KMS-11 (cell line): Measurements from ENCODE around the gene MYO18B.

Source experiments
- H2AFZ ChIP-seq: fragments of 200-600 bp; sonication (generic); 2 replicates; pipeline ENCODE4 v1.6.1; 2016; ENCODE audit warnings: antibody characterized with exemption, mixed run types, low read depth
- H3K27ac ChIP-seq: fragments of 200-600 bp; sonication (generic); 2 replicates; pipeline ENCODE4 v1.6.1; 2016; ENCODE audit warnings: mild to moderate bottlenecking, mixed run types
- H3K27me3 ChIP-seq: fragments of 200-600 bp; sonication (generic); 2 replicates; pipeline ENCODE4 v1.6.1; 2017; ENCODE audit warnings: mild to moderate bottlenecking, low read depth, mixed run types, moderate library complexity; ENCODE audit not compliant: insufficient read depth
- H3K36me3 ChIP-seq: fragments of 200-600 bp; sonication (generic); 2 replicates; pipeline ENCODE4 v1.6.1; 2017; ENCODE audit warnings: mild to moderate bottlenecking, mixed run types; ENCODE audit not compliant: insufficient read depth
- H3K4me1 ChIP-seq: fragments of 200-600 bp; sonication (generic); 2 replicates; pipeline ENCODE4 v1.6.1; 2016; ENCODE audit warnings: mild to moderate bottlenecking, low read depth, mixed run types; ENCODE audit not compliant: poor library complexity, severe bottlenecking
- H3K4me2 ChIP-seq: fragments of 200-600 bp; sonication (generic); 2 replicates; pipeline ENCODE4 v1.7.0; 2016; ENCODE audit warnings: mild to moderate bottlenecking, mixed run types
- H3K4me3 ChIP-seq: fragments of 200-600 bp; sonication (generic); IDR thresholded peaks from 2 replicates; pipeline ENCODE4 v1.6.1; 2017; ENCODE audit warnings: low read depth, low read length, mixed read lengths; ENCODE audit not compliant: insufficient read depth
- H3K79me2 ChIP-seq: fragments of 200-600 bp; sonication (generic); 2 replicates; pipeline ENCODE4 v1.6.1; 2016; ENCODE audit warnings: low read depth, mixed run types; ENCODE audit not compliant: insufficient read depth
- H3K9ac ChIP-seq: fragments of 200-600 bp; sonication (generic); 2 replicates; pipeline ENCODE4 v1.6.1; 2016; ENCODE audit warnings: mild to moderate bottlenecking, mixed run types
- H4K20me1 ChIP-seq: fragments of 200-600 bp; sonication (generic); 2 replicates; pipeline ENCODE4 v1.6.1; 2016; ENCODE audit warnings: mild to moderate bottlenecking, mixed run types; ENCODE audit not compliant: insufficient read depth
- TF ChIP-seq, protein P1 (sequence below): fragments of 200-600 bp; sonication (generic); conservative IDR thresholded peaks from 2 replicates; pipeline ENCODE4 v1.6.1; 2017; ENCODE audit warnings: low read depth, mild to moderate bottlenecking, antibody characterized with exemption, low read length, moderate library complexity, mixed read lengths

Gene MYO18B

DNA sequence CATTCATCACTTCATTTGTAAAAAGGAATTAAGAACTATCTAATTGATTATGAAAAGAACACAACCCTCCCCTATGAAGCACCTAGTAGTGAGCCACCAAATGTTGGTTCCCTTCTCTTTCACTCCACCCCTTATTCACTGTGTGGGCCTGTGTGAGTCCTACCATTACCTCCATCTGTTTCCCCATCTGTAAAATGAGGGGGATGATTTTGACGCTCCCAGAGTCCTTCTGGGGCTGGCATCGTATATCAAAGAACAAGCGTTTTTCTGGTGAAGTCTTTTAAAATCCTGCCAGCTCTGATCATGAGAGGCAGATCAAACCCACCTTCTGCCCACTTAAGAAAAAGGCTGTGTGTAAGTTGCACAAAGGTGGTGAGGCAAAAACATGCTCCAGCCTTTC is 330.6 kb downstream of the MYO18B start:
- no peak overlapping the region for H3K9ac ChIP-seq
- H3K27ac ChIP-seq, result no peak overlapping the region
- no peak overlapping the region for H2AFZ ChIP-seq
- TF ChIP-seq, protein P1, sequence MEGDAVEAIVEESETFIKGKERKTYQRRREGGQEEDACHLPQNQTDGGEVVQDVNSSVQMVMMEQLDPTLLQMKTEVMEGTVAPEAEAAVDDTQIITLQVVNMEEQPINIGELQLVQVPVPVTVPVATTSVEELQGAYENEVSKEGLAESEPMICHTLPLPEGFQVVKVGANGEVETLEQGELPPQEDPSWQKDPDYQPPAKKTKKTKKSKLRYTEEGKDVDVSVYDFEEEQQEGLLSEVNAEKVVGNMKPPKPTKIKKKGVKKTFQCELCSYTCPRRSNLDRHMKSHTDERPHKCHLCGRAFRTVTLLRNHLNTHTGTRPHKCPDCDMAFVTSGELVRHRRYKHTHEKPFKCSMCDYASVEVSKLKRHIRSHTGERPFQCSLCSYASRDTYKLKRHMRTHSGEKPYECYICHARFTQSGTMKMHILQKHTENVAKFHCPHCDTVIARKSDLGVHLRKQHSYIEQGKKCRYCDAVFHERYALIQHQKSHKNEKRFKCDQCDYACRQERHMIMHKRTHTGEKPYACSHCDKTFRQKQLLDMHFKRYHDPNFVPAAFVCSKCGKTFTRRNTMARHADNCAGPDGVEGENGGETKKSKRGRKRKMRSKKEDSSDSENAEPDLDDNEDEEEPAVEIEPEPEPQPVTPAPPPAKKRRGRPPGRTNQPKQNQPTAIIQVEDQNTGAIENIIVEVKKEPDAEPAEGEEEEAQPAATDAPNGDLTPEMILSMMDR, result no peak
- H3K27me3 ChIP-seq, result no peaks in the 10 kb centered on the region
- H3K4me1 ChIP-seq, result no peaks in the 10 kb centered on the region
- no peaks in the 10 kb centered on the region for H4K20me1 ChIP-seq
- no peak overlapping the region for H3K4me3 ChIP-seq
- H3K4me2 ChIP-seq, result no peak overlapping the region
- H3K79me2 ChIP-seq, result no peaks in the 10 kb centered on the region
- no peaks in the 10 kb centered on the region for H3K36me3 ChIP-seq

DNA sequence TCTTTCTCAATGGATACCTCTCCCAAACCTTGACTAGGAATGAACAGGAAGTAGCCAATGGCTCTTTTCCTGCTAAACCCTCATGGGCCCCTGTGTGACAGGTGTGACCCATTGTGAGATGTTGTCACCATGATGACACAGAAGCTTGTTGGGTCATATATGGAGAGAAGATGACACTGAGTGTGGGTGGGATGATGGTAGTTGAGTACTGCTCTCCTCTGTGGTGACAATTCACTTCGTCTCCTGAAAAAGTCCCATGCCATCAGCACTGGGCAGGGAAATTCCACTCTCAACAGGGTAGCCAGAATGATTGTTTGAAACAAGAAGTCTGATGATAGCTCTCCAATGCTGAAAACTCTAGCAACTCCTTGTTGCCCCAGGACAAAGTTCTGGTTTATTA is 333.3 kb downstream of the MYO18B start:
- Histone ChIP-seq H2AFZ (no peak overlapping the region), H3K27me3 (no peaks in the 10 kb centered on the region; the same call in 1 of the 2 replicates), H3K9ac (no peak overlapping the region), H3K36me3 (no peaks in the 10 kb centered on the region), H3K4me3 (no peak overlapping the region), H3K27ac (no peak overlapping the region), H3K4me1 (no peaks in the 10 kb centered on the region), H3K79me2 (no peaks in the 10 kb centered on the region), H4K20me1 (no peaks in the 10 kb centered on the region), H3K4me2 (no peak overlapping the region)
- TF ChIP-seq, protein P1, result no peak

DNA sequence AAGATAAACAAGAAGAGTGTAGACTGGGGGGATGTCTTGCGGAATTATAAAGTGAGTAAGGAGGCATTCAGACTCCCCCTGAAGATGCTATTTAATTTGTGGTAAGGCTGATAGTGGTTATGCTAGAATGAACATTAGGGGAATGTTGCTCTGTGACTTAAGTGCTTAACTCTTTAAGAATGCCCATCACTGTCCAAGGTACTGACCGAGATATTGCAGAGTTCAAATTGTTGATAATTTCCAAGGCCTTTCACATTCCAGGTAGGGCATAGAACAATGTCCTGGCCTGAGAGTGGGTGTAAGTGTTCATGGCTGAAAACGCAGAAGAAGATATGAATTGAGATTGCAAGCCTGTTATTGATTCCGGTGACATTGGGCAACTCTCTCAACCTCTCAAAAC is 337.0 kb downstream of the MYO18B start:
- no peak overlapping the region for H3K4me3 ChIP-seq
- H3K79me2 ChIP-seq, result no peaks in the 10 kb centered on the region
- no peaks in the 10 kb centered on the region; the same call in 1 of the 2 replicates for H3K27me3 ChIP-seq
- no peak overlapping the region for H3K27ac ChIP-seq
- TF ChIP-seq, protein P1, result no peak
- no peaks in the 10 kb centered on the region for H4K20me1 ChIP-seq
- H3K4me2 ChIP-seq, result no peak overlapping the region
- no peak overlapping the region for H3K9ac ChIP-seq
- H3K4me1 ChIP-seq, result no peaks in the 10 kb centered on the region
- H2AFZ ChIP-seq, result no peak overlapping the region
- no peaks in the 10 kb centered on the region for H3K36me3 ChIP-seq
